WERI-Rb-1 (cell line): ENCODE measurements around the gene NSL1.

Source experiments
- DNase-seq: peaks from one replicate; pipeline ENCODE4 v3.0.0-alpha.2; 2020
- H3K27ac ChIP-seq: fragments of 250-450 bp; sonication (Bioruptor Pico); 2 replicates; pipeline ENCODE4 v1.5.1; 2020; ENCODE audit warnings: mild to moderate bottlenecking, moderate library complexity
- H3K27me3 ChIP-seq: fragments of 250-450 bp; sonication (Bioruptor Pico); 2 replicates; pipeline ENCODE4 v1.5.1; 2021; ENCODE audit warnings: mild to moderate bottlenecking, low read depth, moderate library complexity; ENCODE audit not compliant: insufficient read depth, severe bottlenecking
- H3K36me3 ChIP-seq: fragments of 250-450 bp; sonication (Bioruptor Pico); 2 replicates; pipeline ENCODE4 v1.5.1; 2020; ENCODE audit warnings: mild to moderate bottlenecking, moderate library complexity
- H3K4me3 ChIP-seq: 2 replicates; pipeline ENCODE4 v1.5.1; 2011; ENCODE audit warnings: low read depth, mild to moderate bottlenecking, control low read depth, low read length
- H3K9me3 ChIP-seq: fragments of 250-450 bp; sonication (Bioruptor Pico); 2 replicates; pipeline ENCODE4 v1.5.1; 2021; ENCODE audit warnings: mild to moderate bottlenecking, moderate library complexity; ENCODE audit not compliant: severe bottlenecking
- TF ChIP-seq, protein P1 (sequence below): IDR thresholded peaks from 2 replicates; pipeline ENCODE4 v1.5.1; 2011; ENCODE audit warnings: low read depth, mild to moderate bottlenecking, control low read depth, inconsistent platforms, low read length

NSL1 gene

DNA sequence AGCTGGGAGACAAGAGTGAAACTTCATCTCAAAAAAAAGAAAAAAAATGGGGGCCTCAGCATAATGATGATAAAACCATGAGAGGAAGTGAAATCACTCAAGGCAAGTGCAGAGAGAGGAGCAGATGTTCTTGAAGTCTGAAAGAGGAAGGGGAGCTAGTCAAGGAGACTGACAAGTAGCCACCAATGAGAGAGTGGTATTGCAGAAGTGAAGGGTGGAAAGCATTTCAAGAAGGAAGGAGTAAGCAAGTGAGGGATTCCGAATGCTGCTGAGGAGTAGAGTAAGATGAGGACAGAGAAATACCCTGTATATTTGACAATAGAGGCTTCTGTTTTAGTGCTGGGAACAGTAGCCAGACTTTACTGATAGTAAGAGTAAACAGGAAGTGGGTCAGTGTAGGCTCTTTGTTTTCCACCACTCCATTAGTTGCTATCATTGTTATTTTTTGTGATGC is 3.0 kb upstream of the NSL1 start:
- Histone ChIP-seq H3K9me3 (no peaks in the 10 kb centered on the region), H3K36me3 (peaks cover 21% of the 10 kb centered on the region), H3K27ac (no peak overlapping the region), H3K4me3 (no peak overlapping the region), H3K27me3 (no peaks in the 10 kb centered on the region)
- no peak for DNase-seq
- TF ChIP-seq, protein P1, sequence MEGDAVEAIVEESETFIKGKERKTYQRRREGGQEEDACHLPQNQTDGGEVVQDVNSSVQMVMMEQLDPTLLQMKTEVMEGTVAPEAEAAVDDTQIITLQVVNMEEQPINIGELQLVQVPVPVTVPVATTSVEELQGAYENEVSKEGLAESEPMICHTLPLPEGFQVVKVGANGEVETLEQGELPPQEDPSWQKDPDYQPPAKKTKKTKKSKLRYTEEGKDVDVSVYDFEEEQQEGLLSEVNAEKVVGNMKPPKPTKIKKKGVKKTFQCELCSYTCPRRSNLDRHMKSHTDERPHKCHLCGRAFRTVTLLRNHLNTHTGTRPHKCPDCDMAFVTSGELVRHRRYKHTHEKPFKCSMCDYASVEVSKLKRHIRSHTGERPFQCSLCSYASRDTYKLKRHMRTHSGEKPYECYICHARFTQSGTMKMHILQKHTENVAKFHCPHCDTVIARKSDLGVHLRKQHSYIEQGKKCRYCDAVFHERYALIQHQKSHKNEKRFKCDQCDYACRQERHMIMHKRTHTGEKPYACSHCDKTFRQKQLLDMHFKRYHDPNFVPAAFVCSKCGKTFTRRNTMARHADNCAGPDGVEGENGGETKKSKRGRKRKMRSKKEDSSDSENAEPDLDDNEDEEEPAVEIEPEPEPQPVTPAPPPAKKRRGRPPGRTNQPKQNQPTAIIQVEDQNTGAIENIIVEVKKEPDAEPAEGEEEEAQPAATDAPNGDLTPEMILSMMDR, result no peak

DNA sequence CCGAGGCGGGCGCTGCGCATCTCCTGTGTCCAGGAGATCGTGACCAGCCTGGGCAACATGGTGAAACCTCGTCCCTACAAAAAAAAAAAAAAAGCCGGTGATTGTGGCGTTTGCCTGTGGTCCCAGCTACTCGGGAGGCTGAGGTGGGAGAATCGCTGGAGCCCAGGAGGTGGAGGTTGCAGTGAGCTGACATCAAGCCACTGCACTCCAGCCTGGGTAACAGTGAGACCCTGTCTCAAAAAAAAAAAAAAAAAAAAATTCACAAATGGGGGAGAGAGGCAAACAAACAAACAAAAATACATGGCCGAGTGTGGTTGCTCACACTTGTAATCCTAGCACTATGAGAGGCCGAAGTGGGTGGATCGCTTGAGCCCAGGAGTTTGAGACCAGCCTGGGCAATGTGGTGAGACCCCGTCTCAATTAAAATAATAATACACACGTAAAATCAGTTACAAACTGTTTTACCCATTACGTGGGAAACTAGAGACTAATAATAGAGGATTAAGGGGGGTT is 875 bp upstream of the NSL1 start:
- Histone ChIP-seq H3K27ac (peak overlapping the region; percentile 94), H3K4me3 (peak overlapping the region; percentile 91), H3K27me3 (no peaks in the 10 kb centered on the region), H3K36me3 (peaks cover 12% of the 10 kb centered on the region), H3K9me3 (no peaks in the 10 kb centered on the region)
- TF ChIP-seq, protein P1, result no peak
- no peak for DNase-seq

DNA sequence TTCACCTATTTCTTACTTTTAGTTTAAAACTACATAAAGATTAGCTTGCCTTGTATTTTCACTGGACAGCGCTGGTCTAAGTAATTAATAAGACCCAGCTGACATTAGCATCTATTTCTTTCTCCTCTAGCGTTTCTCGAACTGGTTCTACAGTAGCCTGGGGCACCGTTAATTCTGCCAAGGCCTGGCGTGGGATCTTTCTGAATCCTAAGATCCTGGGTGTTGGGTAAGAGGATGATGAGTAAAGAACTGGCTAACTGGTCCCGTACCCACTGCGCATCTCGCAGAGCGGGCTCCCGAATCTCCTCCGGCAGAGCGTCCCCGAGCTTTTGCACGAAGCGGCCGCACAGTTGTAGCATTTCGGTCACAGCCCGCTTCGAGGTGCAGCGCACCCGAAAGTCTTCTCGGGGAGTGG is 309 bp downstream of the NSL1 start:
- peak overlapping the region; percentile 94 for H3K27ac ChIP-seq
- no peak for DNase-seq
- TF ChIP-seq, protein P1, result no peak
- H3K9me3 ChIP-seq, result no peaks in the 10 kb centered on the region
- no peaks in the 10 kb centered on the region for H3K27me3 ChIP-seq
- H3K4me3 ChIP-seq, result peak overlapping the region; percentile 91
- H3K36me3 ChIP-seq, result peaks cover 18% of the 10 kb centered on the region

DNA sequence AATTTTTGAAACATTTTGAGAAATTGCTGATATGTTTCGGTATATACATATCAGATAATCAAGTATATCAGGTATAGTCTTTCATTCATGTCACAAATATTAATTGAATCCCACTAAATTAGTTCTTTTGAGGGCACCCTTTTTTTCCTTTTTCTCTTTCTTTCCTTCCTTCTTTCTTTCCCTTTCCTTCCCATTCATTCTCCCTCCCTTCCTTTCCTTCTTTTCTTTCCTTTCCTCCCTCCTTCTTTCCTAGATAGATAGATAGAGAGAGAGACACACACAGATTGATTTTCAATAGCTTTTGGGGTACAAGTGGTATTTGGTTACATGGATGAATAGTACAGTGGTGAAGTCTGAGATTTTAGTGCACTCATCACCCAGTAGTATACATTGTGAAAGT is 5.7 kb downstream of the NSL1 start:
- Histone ChIP-seq H3K9me3 (no peaks in the 10 kb centered on the region), H3K36me3 (peaks cover 66% of the 10 kb centered on the region), H3K4me3 (no peak overlapping the region), H3K27me3 (no peaks in the 10 kb centered on the region), H3K27ac (no peak overlapping the region)
- DNase-seq, result no peak
- TF ChIP-seq, protein P1, result no peak

DNA sequence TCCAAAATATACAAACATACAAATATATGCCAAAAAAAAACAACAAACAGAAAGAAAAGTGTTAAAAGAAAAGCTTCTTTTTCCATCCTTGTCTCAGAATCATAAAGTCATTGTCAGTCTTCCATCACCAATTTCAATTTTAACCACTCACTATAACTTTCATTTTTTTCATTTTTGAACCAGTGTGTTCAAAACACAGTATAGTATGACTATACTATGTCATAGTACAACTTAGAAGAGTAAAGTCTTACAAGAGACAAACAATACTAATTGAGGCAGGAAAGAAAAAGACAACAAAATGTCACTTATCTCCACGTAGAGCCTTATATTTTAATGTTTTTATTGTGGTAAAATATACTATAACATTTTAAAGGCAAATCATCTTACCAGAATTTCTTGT is 7.6 kb downstream of the NSL1 start:
- H3K9me3 ChIP-seq, result no peaks in the 10 kb centered on the region
- TF ChIP-seq, protein P1, result no peak
- no peaks in the 10 kb centered on the region for H3K27me3 ChIP-seq
- peaks cover 71% of the 10 kb centered on the region for H3K36me3 ChIP-seq
- no peak overlapping the region for H3K27ac ChIP-seq
- H3K4me3 ChIP-seq, result no peak overlapping the region
- no peak for DNase-seq

DNA sequence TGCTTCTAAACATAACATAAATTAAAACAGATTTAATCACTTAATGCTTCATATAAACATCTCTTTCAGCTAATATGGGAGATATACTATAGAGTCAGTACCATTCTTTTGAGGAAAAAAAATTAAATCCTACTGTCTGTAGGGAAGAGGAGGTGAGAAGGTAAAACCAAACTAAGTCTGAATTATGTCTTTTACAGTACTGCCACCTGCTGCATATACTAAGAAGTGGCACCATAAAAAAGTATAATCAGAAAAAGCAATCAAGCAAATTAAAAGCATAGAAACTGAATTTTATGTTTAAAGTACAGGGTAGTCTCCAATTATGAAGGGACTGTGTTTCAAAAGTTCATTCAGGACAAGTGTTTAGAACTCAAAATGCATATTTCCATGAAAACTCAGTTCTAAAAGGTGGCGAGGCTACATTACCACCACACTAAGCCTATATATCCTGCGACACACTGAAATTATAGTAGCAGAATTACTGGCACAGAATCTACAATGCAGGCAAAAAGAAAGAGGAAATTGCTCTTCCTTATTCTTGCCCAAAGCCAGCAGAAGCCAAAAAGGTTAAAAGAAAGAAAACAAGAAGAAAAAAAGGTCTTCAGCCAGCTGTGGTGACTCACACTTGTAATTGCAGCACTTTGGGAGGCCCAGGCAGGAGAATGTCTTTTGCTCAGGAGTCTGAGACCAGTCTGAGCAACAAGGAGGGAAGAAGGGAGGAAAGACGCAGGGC is 9.0 kb downstream of the NSL1 start:
- Histone ChIP-seq H3K27me3 (no peaks in the 10 kb centered on the region), H3K36me3 (peaks cover 70% of the 10 kb centered on the region), H3K27ac (no peak overlapping the region), H3K9me3 (no peaks in the 10 kb centered on the region), H3K4me3 (no peak overlapping the region)
- DNase-seq, result no peak
- TF ChIP-seq, protein P1, result peak; percentile 30; the same call in 1 of the 2 replicates
